GM19395 (cell line): Measurements from ENCODE around the gene PHKG1.
"Not testable (repeated sequence)": the region's sequence is repeated elsewhere in the genome, so short reads cannot be mapped to it uniquely, and the experiment has no call there.

Experiments
- ATAC-seq: cut with Tn5 transposase; IDR thresholded peaks from one replicate; pipeline ENCODE4 v1.9.1; 2021; ENCODE audit warnings: mild to moderate bottlenecking, moderate library complexity; ENCODE audit not compliant: unreplicated experiment

Gene PHKG1

GRCh38 chr7:56046721-56047445 is 45.9 kb downstream of the PHKG1 start:
- ATAC-seq, result no peak

GRCh38 chr7:56045758-56046157 is 47.0 kb downstream of the PHKG1 start:
- ATAC-seq, result not testable (repeated sequence)

GRCh38 chr7:56040730-56041129 is 52.0 kb downstream of the PHKG1 start:
- ATAC-seq, result no peak

- peak; percentile 97 for ATAC-seq
Measured at GRCh38 chr7:56033671-56034432, 58.9 kb downstream of the PHKG1 start.

GRCh38 chr7:56032578-56032977 is 60.2 kb downstream of the PHKG1 start:
- ATAC-seq, result not testable (repeated sequence)

- not testable (repeated sequence) for ATAC-seq
Measured at GRCh38 chr7:56031556-56031955, 61.2 kb downstream of the PHKG1 start.

GRCh38 chr7:56030340-56030739 is 62.4 kb downstream of the PHKG1 start:
- no peak for ATAC-seq
